ENCODE measurements around the gene GAS7. TPM values are rescaled to one million over a fixed set of nuclear protein-coding genes. Genes with fewer than 3 reads are reported as not detected.
A peak's percentile ranks its signal among the peaks of the same experiment; 100 is the strongest.

GAS7 gene
- total RNA-seq, 2 donors from 2014 or later, result 1.1 to 5.2 TPM

DNA sequence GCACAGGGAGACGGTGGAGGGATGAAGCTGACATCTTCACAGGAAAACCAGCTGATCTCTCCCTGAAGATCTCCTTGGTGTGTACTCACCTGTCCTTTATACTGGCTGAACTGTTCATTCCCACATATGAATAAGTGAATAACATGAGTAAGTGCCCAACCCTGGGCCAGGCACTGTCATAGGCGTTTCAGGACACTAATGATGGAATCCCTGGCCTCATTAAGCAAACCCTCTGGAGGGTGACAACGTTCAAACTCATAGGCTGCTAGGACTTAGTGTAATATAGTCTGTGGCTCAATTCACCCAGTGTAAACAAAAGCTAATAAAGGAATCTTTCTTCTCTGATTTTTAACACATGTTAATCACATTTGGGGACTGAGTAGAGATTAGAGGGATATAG is 24.5 kb downstream of the GAS7 start:
- no peak for ATAC-seq
- peaks cover 18% of the 10 kb centered on the region for H3K27me3 Mint-ChIP-seq
- DNase-seq, result no peak
- no peak overlapping the region for H3K27ac Mint-ChIP-seq
- H3K4me1 Mint-ChIP-seq, result no peaks in the 10 kb centered on the region
- no peaks in the 10 kb centered on the region for H3K9me3 ChIP-seq (ENCODE audit: control insufficient read depth, low read length, poor library complexity, severe bottlenecking)
- H3K36me3 Mint-ChIP-seq (ENCODE audit: low read depth), result no peaks in the 10 kb centered on the region
- H3K4me3 Mint-ChIP-seq, result no peak overlapping the region

- H3K27ac Mint-ChIP-seq, result no peak overlapping the region
- H3K27me3 Mint-ChIP-seq, result peaks cover 18% of the 10 kb centered on the region
- H3K36me3 Mint-ChIP-seq (ENCODE audit: low read depth), result no peaks in the 10 kb centered on the region
- H3K4me3 Mint-ChIP-seq, result no peak overlapping the region
- no peak for DNase-seq
- no peak for ATAC-seq
- H3K4me1 Mint-ChIP-seq, result no peaks in the 10 kb centered on the region
- no peaks in the 10 kb centered on the region for H3K9me3 ChIP-seq (ENCODE audit: control insufficient read depth, low read length, poor library complexity, severe bottlenecking)
These were observed 25.6 kb downstream of the GAS7 start for GRCh38 chr17:10172778-10173177.

DNA sequence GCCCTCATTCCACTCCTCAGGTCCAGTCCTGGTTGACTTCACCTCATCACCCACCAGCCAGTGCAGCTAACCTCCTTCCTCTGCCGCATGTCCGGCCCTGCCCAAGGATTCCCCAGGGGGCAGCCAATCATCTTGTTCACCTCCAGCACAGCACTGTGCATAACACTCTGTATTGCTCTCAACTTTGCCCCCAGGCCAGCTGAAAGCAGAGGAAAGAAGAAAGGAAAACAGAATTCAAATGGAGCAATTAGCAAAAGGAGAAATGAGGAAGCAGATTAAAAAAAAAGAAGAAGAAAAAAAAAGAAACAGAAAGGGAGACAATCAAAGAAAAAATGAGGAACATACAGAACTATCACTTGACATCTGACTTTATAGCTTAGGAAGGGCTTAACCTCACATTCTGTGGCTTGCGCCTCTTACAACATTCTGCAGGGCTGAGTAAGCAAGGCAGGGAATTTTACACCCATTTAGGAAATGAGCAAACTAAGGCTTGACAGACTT is 26.1 kb downstream of the GAS7 start:
- H3K36me3 Mint-ChIP-seq (ENCODE audit: low read depth), result no peaks in the 10 kb centered on the region
- H3K27me3 Mint-ChIP-seq, result peaks cover 18% of the 10 kb centered on the region
- H3K27ac Mint-ChIP-seq, result no peak overlapping the region
- no peak for DNase-seq
- H3K4me1 Mint-ChIP-seq, result no peaks in the 10 kb centered on the region
- H3K4me3 Mint-ChIP-seq, result no peak overlapping the region
- no peaks in the 10 kb centered on the region for H3K9me3 ChIP-seq (ENCODE audit: control insufficient read depth, low read length, poor library complexity, severe bottlenecking)
- peak; percentile 37 for ATAC-seq

DNA sequence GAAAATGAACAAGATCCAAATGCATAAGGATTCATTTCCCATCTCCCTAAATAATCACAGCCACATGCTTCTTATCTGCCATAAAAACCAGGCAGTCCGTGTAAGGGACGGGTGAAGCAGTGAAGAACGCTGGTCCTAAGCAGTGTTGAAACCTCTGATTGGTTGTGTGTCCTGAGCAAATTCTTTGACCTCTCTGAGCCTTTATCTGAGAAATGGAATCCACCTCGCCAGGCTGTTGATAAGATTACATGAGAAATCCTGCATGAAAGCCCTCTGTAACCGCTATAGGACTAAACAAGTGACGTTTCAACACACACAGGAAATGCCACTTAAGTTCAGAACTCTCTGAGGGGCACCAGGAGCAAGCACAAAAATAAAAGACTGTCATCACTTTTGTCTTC is 26.8 kb downstream of the GAS7 start:
- ATAC-seq, result no peak
- H3K9me3 ChIP-seq (ENCODE audit: control insufficient read depth, low read length, poor library complexity, severe bottlenecking), result no peaks in the 10 kb centered on the region
- no peaks in the 10 kb centered on the region for H3K4me1 Mint-ChIP-seq
- no peak for DNase-seq
- H3K27me3 Mint-ChIP-seq, result peaks cover 18% of the 10 kb centered on the region
- H3K27ac Mint-ChIP-seq, result no peak overlapping the region
- no peaks in the 10 kb centered on the region for H3K36me3 Mint-ChIP-seq (ENCODE audit: low read depth)
- no peak overlapping the region for H3K4me3 Mint-ChIP-seq

- Mint-ChIP-seq H3K27me3 (peaks cover 18% of the 10 kb centered on the region), H3K27ac (no peak overlapping the region), H3K36me3 (ENCODE audit: low read depth) (no peaks in the 10 kb centered on the region), H3K4me1 (no peaks in the 10 kb centered on the region), H3K4me3 (no peak overlapping the region)
- no peak for DNase-seq
- H3K9me3 ChIP-seq (ENCODE audit: control insufficient read depth, low read length, poor library complexity, severe bottlenecking), result no peaks in the 10 kb centered on the region
- ATAC-seq, result no peak
These were observed 27.3 kb downstream of the GAS7 start for GRCh38 chr17:10171122-10171571.

GRCh38 chr17:10170233-10170632 is 28.2 kb downstream of the GAS7 start:
- Mint-ChIP-seq H3K27me3 (peaks cover 18% of the 10 kb centered on the region), H3K27ac (no peak overlapping the region), H3K36me3 (ENCODE audit: low read depth) (no peaks in the 10 kb centered on the region), H3K4me3 (no peak overlapping the region), H3K4me1 (no peaks in the 10 kb centered on the region)
- DNase-seq (no peak), ATAC-seq (no peak)
- H3K9me3 ChIP-seq (ENCODE audit: control insufficient read depth, low read length, poor library complexity, severe bottlenecking), result no peaks in the 10 kb centered on the region

GRCh38 chr17:10169290-10169689 is 29.1 kb downstream of the GAS7 start:
- DNase-seq, result no peak

GRCh38 chr17:10166176-10166935 is 32.0 kb downstream of the GAS7 start:
- peaks cover 9% of the 10 kb centered on the region for H3K27me3 Mint-ChIP-seq
- H3K27ac Mint-ChIP-seq, result no peak overlapping the region
- no peaks in the 10 kb centered on the region for H3K36me3 Mint-ChIP-seq (ENCODE audit: low read depth)
- ATAC-seq (no peak), DNase-seq (no peak)
- no peaks in the 10 kb centered on the region for H3K9me3 ChIP-seq (ENCODE audit: control insufficient read depth, low read length, poor library complexity, severe bottlenecking)
- H3K4me1 Mint-ChIP-seq, result no peaks in the 10 kb centered on the region
- no peak overlapping the region for H3K4me3 Mint-ChIP-seq

More at GRCh38 chr17:10169290-10169689, 29.1 kb downstream of the GAS7 start:
- Mint-ChIP-seq H3K4me3 (no peak overlapping the region), H3K36me3 (ENCODE audit: low read depth) (no peaks in the 10 kb centered on the region), H3K27ac (no peak overlapping the region), H3K4me1 (no peaks in the 10 kb centered on the region), H3K27me3 (peaks cover 18% of the 10 kb centered on the region)
- H3K9me3 ChIP-seq (ENCODE audit: control insufficient read depth, low read length, poor library complexity, severe bottlenecking), result no peaks in the 10 kb centered on the region
- ATAC-seq, result no peak

- H3K27ac Mint-ChIP-seq, result no peak overlapping the region
These were observed 36.3 kb downstream of the GAS7 start for GRCh38 chr17:10162096-10162495.

DNA sequence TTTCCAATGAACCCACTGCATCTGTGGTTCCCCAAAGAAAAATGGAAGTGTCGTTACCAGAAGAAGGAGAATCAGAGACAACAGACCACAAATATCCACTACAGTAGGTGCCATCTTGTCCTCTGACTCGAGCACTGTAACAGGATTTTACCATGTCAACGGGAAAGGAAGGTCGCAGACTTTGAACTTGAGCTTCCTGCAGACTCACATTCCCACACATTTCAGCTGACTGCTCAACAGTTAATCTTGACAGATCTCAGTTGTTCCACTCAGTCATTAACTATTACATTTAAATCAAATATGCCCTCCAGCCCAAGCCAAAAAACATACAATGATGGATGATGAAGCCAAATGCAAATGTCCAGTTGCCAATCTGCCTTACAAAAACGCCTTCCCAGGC is 37.0 kb downstream of the GAS7 start:
- Mint-ChIP-seq H3K4me1 (no peaks in the 10 kb centered on the region), H3K4me3 (no peak overlapping the region), H3K27ac (no peak overlapping the region), H3K27me3 (peaks cover 13% of the 10 kb centered on the region), H3K36me3 (ENCODE audit: low read depth) (no peaks in the 10 kb centered on the region)
- no peak for ATAC-seq
- H3K9me3 ChIP-seq (ENCODE audit: control insufficient read depth, low read length, poor library complexity, severe bottlenecking), result no peaks in the 10 kb centered on the region
- no peak for DNase-seq

More at GRCh38 chr17:10162096-10162495, 36.3 kb downstream of the GAS7 start:
- H3K4me3 Mint-ChIP-seq, result no peak overlapping the region
- H3K4me1 Mint-ChIP-seq, result no peaks in the 10 kb centered on the region
- H3K9me3 ChIP-seq (ENCODE audit: control insufficient read depth, low read length, poor library complexity, severe bottlenecking), result no peaks in the 10 kb centered on the region
- H3K27me3 Mint-ChIP-seq, result peaks cover 6% of the 10 kb centered on the region
- DNase-seq (no peak), ATAC-seq (no peak)
- H3K36me3 Mint-ChIP-seq (ENCODE audit: low read depth), result no peaks in the 10 kb centered on the region

DNA sequence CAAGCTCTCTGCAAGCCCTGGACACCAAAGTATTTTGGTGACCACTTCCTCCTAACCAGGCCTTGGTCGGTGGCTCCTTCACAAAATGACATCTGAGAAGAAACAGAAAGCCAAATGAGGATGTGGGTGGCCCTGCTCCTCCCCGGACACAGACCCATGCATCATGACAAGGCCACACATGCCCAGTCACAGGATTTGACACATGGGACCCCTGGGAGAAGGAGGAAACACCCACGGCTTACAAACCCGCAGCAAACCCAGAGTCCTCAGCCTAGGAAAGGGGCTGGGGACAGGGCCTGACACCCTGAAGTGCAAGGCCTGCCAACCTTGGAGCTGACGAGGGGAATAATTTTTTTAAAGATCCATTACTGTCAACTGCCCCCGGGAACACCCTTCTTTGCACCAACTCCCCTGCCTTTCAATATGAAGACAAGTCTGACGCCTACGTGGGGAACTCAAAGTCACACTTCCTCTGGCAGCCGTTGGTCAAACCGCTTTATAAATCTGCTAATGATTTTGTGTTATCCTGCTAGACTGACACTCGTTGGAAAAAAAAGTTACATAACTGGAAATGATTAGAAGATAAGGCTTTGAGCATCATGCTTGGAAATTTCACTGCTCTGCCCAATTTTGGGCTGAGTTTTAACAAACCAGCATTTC is 41.3 kb downstream of the GAS7 start:
- Mint-ChIP-seq H3K27me3 (peaks cover 20% of the 10 kb centered on the region), H3K4me1 (no peaks in the 10 kb centered on the region), H3K27ac (no peak overlapping the region), H3K36me3 (ENCODE audit: low read depth) (no peaks in the 10 kb centered on the region), H3K4me3 (no peak overlapping the region)
- no peaks in the 10 kb centered on the region for H3K9me3 ChIP-seq (ENCODE audit: control insufficient read depth, low read length, poor library complexity, severe bottlenecking)
- peak; percentile 65 for ATAC-seq
- DNase-seq, result no peak

DNA sequence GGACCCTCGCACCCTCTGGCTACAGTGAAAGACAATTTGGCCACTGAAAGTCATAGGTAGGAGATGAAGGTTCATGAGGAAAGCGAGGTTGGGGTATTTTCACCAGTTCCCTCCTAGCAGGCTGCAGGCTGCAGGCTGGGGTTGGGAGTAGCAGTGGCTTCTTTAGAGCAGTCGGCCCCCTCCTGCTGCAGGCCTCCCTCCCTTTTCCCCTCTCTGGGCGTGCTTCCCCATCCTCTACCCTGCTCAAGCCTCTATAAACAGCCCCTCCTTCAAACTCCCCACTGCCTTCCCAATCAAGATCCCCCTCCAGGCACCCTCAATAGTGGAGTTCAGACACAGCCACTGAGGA is 41.8 kb downstream of the GAS7 start:
- H3K27ac Mint-ChIP-seq, result no peak overlapping the region
- DNase-seq (no peak), ATAC-seq (peak; percentile 30)

DNA sequence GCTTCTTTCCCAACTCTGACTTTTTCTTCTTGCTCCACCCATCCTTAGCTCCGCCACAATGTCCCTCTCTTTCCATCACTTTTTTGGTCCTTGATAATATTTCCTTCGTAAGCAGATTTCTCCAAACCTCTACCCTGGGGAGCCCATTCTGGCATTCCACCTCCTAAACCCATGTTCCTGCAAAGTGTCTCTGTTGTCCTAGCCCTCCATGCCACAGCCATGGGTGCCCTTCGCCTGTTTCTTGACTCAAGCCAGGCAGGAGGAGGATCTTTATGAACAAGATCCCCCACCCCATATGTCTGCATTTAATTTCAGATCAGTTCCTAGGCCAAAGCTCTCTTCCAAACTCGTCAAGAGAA is 42.4 kb downstream of the GAS7 start:
- Mint-ChIP-seq H3K27me3 (peaks cover 20% of the 10 kb centered on the region), H3K36me3 (ENCODE audit: low read depth) (no peaks in the 10 kb centered on the region), H3K4me3 (no peak overlapping the region), H3K27ac (no peak overlapping the region), H3K4me1 (no peaks in the 10 kb centered on the region)
- DNase-seq (no peak), ATAC-seq (no peak)
- H3K9me3 ChIP-seq (ENCODE audit: control insufficient read depth, low read length, poor library complexity, severe bottlenecking), result no peaks in the 10 kb centered on the region

More for the DNA sequence above, 41.8 kb downstream of the GAS7 start:
- H3K9me3 ChIP-seq (ENCODE audit: control insufficient read depth, low read length, poor library complexity, severe bottlenecking), result no peaks in the 10 kb centered on the region
- Mint-ChIP-seq H3K4me1 (no peaks in the 10 kb centered on the region), H3K27me3 (peaks cover 20% of the 10 kb centered on the region), H3K36me3 (ENCODE audit: low read depth) (no peaks in the 10 kb centered on the region), H3K4me3 (no peak overlapping the region)
